Nephron (organoid): ENCODE results near the gene OR3A2.
"Not testable (repeated sequence)": the region's sequence is repeated elsewhere in the genome, so short reads cannot be mapped to it uniquely, and the experiment has no call there.

Source experiments
- H3K27ac Mint-ChIP-seq, 3 experiments: 2 replicates each; pipeline ENCODE4 v1.8.0; 2020; ENCODE audit warnings: mixed read lengths in 3 of 3, mild to moderate bottlenecking in 2 of 3, moderate library complexity in 1 of 3
- H3K27me3 Mint-ChIP-seq: 2 replicates; pipeline ENCODE4 v1.8.0; 2021; ENCODE audit warnings: low read depth, mild to moderate bottlenecking, moderate library complexity, mixed read lengths
- H3K36me3 Mint-ChIP-seq: 2 replicates; pipeline ENCODE4 v1.8.0; 2020; ENCODE audit warnings: low read depth, mixed read lengths
- H3K4me1 Mint-ChIP-seq: 2 replicates; pipeline ENCODE4 v1.8.0; 2020; ENCODE audit warnings: mixed read lengths
- H3K4me3 Mint-ChIP-seq, 3 experiments: 2 replicates each; pipeline ENCODE4 v1.8.0; 2020; ENCODE audit warnings: mild to moderate bottlenecking in 3 of 3, mixed read lengths in 3 of 3, moderate library complexity in 2 of 3
- H3K9me3 Mint-ChIP-seq: 2 replicates; pipeline ENCODE4 v1.8.0; 2020; ENCODE audit warnings: mixed read lengths
- TF ChIP-seq, protein P1 (sequence below), 3 experiments: fragments of 200-600 bp; sonication (generic); IDR thresholded peaks; one replicate each; pipeline ENCODE4 v1.5.0; 2021; ENCODE audit warnings: antibody characterized with exemption in 3 of 3; ENCODE audit not compliant: unreplicated experiment in 3 of 3

OR3A2 gene

DNA sequence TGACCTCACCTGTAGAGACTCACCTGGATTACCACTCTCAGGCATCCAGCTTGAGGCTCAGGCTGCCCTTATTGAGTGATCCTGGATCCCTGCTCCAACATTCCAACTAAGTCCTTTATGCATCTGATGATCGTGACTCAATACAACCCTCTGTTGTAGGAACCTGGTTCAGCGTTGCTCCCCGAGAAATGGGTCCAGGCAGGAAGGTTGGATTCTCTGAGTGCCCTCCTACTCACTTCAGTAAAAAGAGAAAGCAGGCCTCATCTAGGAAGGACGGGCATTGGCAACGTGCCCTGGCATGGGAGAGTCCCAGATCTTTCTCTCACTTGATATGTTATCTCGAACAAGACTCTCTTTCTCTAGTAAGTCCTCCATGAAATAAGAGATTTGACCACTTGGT is 87.8 kb downstream of the OR3A2 start, which contains the start of gene OR3A1:
Gene OR3A1, minus strand, starts transcription at position 101 of the 400 bp plus-strand sequence. CDS start 5,778 bp downstream, outside the sequence.
- Mint-ChIP-seq H3K4me1 (no peaks in the 10 kb centered on the region), H3K36me3 (no peaks in the 10 kb centered on the region), H3K9me3 (peaks cover 10% of the 10 kb centered on the region), H3K4me3 (no peak within 1 kb of the TSS), H3K27me3 (no peaks in the 10 kb centered on the region), H3K27ac (no peak within 1 kb of the TSS)
- TF ChIP-seq, protein P1, sequence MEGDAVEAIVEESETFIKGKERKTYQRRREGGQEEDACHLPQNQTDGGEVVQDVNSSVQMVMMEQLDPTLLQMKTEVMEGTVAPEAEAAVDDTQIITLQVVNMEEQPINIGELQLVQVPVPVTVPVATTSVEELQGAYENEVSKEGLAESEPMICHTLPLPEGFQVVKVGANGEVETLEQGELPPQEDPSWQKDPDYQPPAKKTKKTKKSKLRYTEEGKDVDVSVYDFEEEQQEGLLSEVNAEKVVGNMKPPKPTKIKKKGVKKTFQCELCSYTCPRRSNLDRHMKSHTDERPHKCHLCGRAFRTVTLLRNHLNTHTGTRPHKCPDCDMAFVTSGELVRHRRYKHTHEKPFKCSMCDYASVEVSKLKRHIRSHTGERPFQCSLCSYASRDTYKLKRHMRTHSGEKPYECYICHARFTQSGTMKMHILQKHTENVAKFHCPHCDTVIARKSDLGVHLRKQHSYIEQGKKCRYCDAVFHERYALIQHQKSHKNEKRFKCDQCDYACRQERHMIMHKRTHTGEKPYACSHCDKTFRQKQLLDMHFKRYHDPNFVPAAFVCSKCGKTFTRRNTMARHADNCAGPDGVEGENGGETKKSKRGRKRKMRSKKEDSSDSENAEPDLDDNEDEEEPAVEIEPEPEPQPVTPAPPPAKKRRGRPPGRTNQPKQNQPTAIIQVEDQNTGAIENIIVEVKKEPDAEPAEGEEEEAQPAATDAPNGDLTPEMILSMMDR (IDR thresholded peaks at IDR 0.05; ENCODE audit: unreplicated experiment in 3 of 3) = no peak

- TF ChIP-seq, protein P1 (IDR thresholded peaks at IDR 0.05; ENCODE audit: unreplicated experiment in 3 of 3) = no peak
- no peaks in the 10 kb centered on the region for H3K4me1 Mint-ChIP-seq
- H3K27ac Mint-ChIP-seq = no peak overlapping the region
- no peaks in the 10 kb centered on the region for H3K36me3 Mint-ChIP-seq
- no peak overlapping the region for H3K4me3 Mint-ChIP-seq
- peaks cover 25% of the 10 kb centered on the region for H3K9me3 Mint-ChIP-seq
- H3K27me3 Mint-ChIP-seq = peaks cover 4% of the 10 kb centered on the region
These were observed 90.5 kb downstream of the OR3A2 start for GRCh38 chr17:3295632-3296031.

GRCh38 chr17:3293548-3293947 is 92.6 kb downstream of the OR3A2 start:
- H3K4me3 Mint-ChIP-seq, H3K4me1 Mint-ChIP-seq, H3K27ac Mint-ChIP-seq, H3K36me3 Mint-ChIP-seq: not testable (repeated sequence)
- H3K27me3 Mint-ChIP-seq = peaks cover 11% of the 10 kb centered on the region
- peaks cover 33% of the 10 kb centered on the region for H3K9me3 Mint-ChIP-seq

GRCh38 chr17:3282901-3283300 is 103.2 kb downstream of the OR3A2 start:
- no peak overlapping the region for H3K4me3 Mint-ChIP-seq
- H3K27ac Mint-ChIP-seq = no peak overlapping the region
- no peaks in the 10 kb centered on the region for H3K4me1 Mint-ChIP-seq
- no peaks in the 10 kb centered on the region for H3K27me3 Mint-ChIP-seq
- H3K9me3 Mint-ChIP-seq = peaks cover 26% of the 10 kb centered on the region
- TF ChIP-seq, protein P1 (IDR thresholded peaks at IDR 0.05; ENCODE audit: unreplicated experiment in 3 of 3) = no peak
- H3K36me3 Mint-ChIP-seq = no peaks in the 10 kb centered on the region

DNA sequence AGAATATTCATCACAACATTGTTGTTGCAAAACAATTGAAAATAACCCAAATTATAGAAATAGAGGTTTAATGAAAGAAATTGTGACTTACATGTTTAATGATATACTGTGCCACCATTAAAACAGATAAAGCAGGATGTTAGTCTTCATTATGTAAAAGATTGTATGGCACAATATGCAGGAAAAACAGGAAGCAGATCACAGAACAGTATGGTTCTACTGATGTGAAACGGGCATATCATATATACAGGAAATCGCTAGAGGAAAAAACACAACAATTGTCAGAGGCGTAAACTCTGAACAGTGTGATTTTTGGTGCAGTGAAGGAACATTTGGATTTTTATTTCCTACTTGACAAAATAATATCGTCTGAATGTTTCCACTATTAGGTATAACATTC is 110.0 kb downstream of the OR3A2 start:
- Mint-ChIP-seq H3K4me3 (no peak overlapping the region), H3K4me1 (no peaks in the 10 kb centered on the region), H3K9me3 (peaks cover 22% of the 10 kb centered on the region), H3K36me3 (no peaks in the 10 kb centered on the region), H3K27me3 (no peaks in the 10 kb centered on the region), H3K27ac (no peak overlapping the region)
- TF ChIP-seq, protein P1 (IDR thresholded peaks at IDR 0.05; ENCODE audit: unreplicated experiment in 3 of 3) = no peak

DNA sequence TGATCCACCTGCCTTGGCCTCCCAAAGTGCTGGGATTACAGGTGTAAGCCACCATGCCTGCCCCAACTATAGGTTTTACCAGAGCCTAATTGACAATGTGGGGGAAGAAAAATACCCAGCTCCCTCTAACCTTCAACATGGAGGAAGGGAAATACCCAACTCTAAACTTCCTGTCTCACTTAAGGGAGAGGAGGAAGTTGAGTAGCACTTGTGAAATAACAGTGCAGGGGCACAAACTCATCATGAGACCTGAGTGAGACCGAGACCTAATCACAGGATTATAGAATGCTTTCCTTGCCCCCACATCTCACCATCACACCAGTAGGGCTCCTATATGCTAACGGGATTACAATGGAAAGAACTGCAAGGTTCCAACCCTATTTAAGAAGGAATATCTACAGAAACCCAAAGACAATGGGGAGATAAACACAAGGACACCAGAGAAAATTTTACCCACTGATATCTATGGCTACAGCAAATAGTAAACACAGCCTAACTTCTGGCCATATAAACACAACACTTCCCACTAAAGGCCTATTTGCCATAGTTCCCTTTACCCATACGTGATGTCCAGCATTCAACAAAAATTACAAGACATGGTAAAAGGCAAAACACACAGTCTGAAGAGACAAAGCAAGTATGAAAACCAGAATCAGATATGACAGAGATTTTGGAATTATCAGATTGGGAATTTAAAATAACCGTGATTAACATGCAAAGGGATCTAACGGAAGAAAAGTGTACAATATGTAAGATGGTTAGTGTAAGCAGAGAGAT is 114.8 kb downstream of the OR3A2 start:
- no peaks in the 10 kb centered on the region for H3K27me3 Mint-ChIP-seq
- peaks cover 29% of the 10 kb centered on the region for H3K9me3 Mint-ChIP-seq
- no peaks in the 10 kb centered on the region for H3K4me1 Mint-ChIP-seq
- TF ChIP-seq, protein P1 (IDR thresholded peaks at IDR 0.05; ENCODE audit: unreplicated experiment in 3 of 3) = no peak
- no peak overlapping the region for H3K4me3 Mint-ChIP-seq
- no peaks in the 10 kb centered on the region for H3K36me3 Mint-ChIP-seq
- H3K27ac Mint-ChIP-seq = no peak overlapping the region
